Activated naive CD8-positive, alpha-beta T cell treated with anti-CD3 and anti-CD28 coated beads, Interleukin-2, amount 10 ng/mL, durations not matched to agents 7 days and 5 days (primary cell): ENCODE data around the gene DESI1. TPM values are rescaled to one million over a fixed set of nuclear protein-coding genes. Genes with fewer than 3 reads are reported as not detected.
"Not testable (repeated sequence)": the region's sequence is repeated elsewhere in the genome, so short reads cannot be mapped to it uniquely, and the experiment has no call there.

Experiments
- ATAC-seq: fragments of 150-1000 bp; cut with Tn5 transposase; one replicate; pipeline ENCODE4 v1.10.0; 2021; ENCODE audit warnings: low read depth, moderate library complexity
- POLR2A ChIA-PET: fragments of 350-600 bp; sonication (Branson Sonifier 250); formaldehyde crosslinking; loops from one replicate; lab custom pipeline; 2021; ENCODE audit warnings: antibody characterized with exemption; lab: Charles Lee
- DNase-seq: peaks from one replicate; pipeline ENCODE4 v3.0.0; 2021
- H3K27ac Mint-ChIP-seq: one replicate; pipeline ENCODE4 v1.8.0; 2022; ENCODE audit warnings: mild to moderate bottlenecking, mixed read lengths
- H3K27me3 Mint-ChIP-seq: one replicate; pipeline ENCODE4 v1.8.0; 2022; ENCODE audit warnings: mild to moderate bottlenecking, moderate library complexity, mixed read lengths
- H3K36me3 Mint-ChIP-seq: one replicate; pipeline ENCODE4 v1.8.0; 2021; ENCODE audit warnings: mild to moderate bottlenecking, mixed read lengths
- H3K4me1 Mint-ChIP-seq: one replicate; pipeline ENCODE4 v1.8.0; 2021; ENCODE audit warnings: mixed read lengths
- H3K4me3 Mint-ChIP-seq: one replicate; pipeline ENCODE4 v1.8.0; 2022; ENCODE audit warnings: mild to moderate bottlenecking, moderate library complexity, mixed read lengths
- H3K9me3 Mint-ChIP-seq: one replicate; pipeline ENCODE4 v1.8.0; 2021; ENCODE audit warnings: mixed read lengths
- total RNA-seq, 2 experiments: library from RNA; stranded (reverse); gene quantifications; one replicate each; pipeline ENCODE4 v1.2.3, GENCODE V29; 2021

DESI1 gene
- total RNA-seq, 2 experiments from 2014 or later: 29.5 to 29.7 TPM

- POLR2A ChIA-PET: interaction anchor here (0.7 kb wide), 1 partner anchor 53 kb away, joined by 3 read pairs; no protein-coding TSS in a partner anchor
- Mint-ChIP-seq H3K36me3 (no peaks in the 10 kb centered on the region), H3K9me3 (no peaks in the 10 kb centered on the region), H3K27ac (no peak overlapping the region), H3K4me1 (peaks cover 3% of the 10 kb centered on the region), H3K27me3 (peaks cover 45% of the 10 kb centered on the region), H3K4me3 (no peak overlapping the region)
- DNase-seq: no peak
- ATAC-seq: no peak
Measured at GRCh38 chr22:41561788-41562187, 59.1 kb downstream of the DESI1 start.

GRCh38 chr22:41561335-41561734 is 59.5 kb downstream of the DESI1 start:
- Mint-ChIP-seq H3K9me3 (no peaks in the 10 kb centered on the region), H3K36me3 (no peaks in the 10 kb centered on the region), H3K4me1 (peaks cover 3% of the 10 kb centered on the region), H3K4me3 (no peak overlapping the region), H3K27me3 (peaks cover 46% of the 10 kb centered on the region), H3K27ac (no peak overlapping the region)
- ATAC-seq: no peak
- POLR2A ChIA-PET: no interaction called here
- no peak for DNase-seq

- no peak overlapping the region for H3K4me3 Mint-ChIP-seq
- POLR2A ChIA-PET: interaction anchor here (0.6 to 0.8 kb wide), 2 partner anchors 61 to 103 kb away, joined by 3 to 7 read pairs; partner anchors contain the start of genes DESI1 and XRCC6
- no peaks in the 10 kb centered on the region for H3K9me3 Mint-ChIP-seq
- H3K27me3 Mint-ChIP-seq: peaks cover 50% of the 10 kb centered on the region
- H3K27ac Mint-ChIP-seq: no peak overlapping the region
- ATAC-seq (no peak), DNase-seq (no peak)
- no peaks in the 10 kb centered on the region for H3K4me1 Mint-ChIP-seq
- H3K36me3 Mint-ChIP-seq: no peaks in the 10 kb centered on the region
Measured at GRCh38 chr22:41560095-41560471, 60.8 kb downstream of the DESI1 start.

- not testable (repeated sequence) for H3K4me3 Mint-ChIP-seq, ATAC-seq, H3K9me3 Mint-ChIP-seq, DNase-seq, H3K36me3 Mint-ChIP-seq, H3K4me1 Mint-ChIP-seq, H3K27ac Mint-ChIP-seq
- peaks cover 58% of the 10 kb centered on the region for H3K27me3 Mint-ChIP-seq
- POLR2A ChIA-PET: interaction anchor here (0.6 to 1.3 kb wide), 2 partner anchors 17 to 104 kb away, joined by 3 read pairs; no protein-coding TSS in a partner anchor
Measured at GRCh38 chr22:41558241-41558630, 62.6 kb downstream of the DESI1 start.

GRCh38 chr22:41557401-41558240 is 63.2 kb downstream of the DESI1 start:
- H3K27me3 Mint-ChIP-seq: peaks cover 55% of the 10 kb centered on the region
- H3K36me3 Mint-ChIP-seq: no peaks in the 10 kb centered on the region
- no peak overlapping the region for H3K4me3 Mint-ChIP-seq
- no peak overlapping the region for H3K27ac Mint-ChIP-seq
- no peaks in the 10 kb centered on the region for H3K4me1 Mint-ChIP-seq
- H3K9me3 Mint-ChIP-seq: no peaks in the 10 kb centered on the region
- ATAC-seq (no peak), DNase-seq (no peak)
- POLR2A ChIA-PET: interaction anchor here (0.6 to 1.3 kb wide), 4 partner anchors 7 to 104 kb away, joined by 3 to 4 read pairs (median 3); partner anchors contain the start of gene PMM1

GRCh38 chr22:41556561-41556960 is 64.3 kb downstream of the DESI1 start:
- Mint-ChIP-seq H3K27ac (no peak overlapping the region), H3K4me1 (no peaks in the 10 kb centered on the region)

GRCh38 chr22:41555325-41555982 is 65.4 kb downstream of the DESI1 start:
- no peaks in the 10 kb centered on the region for H3K9me3 Mint-ChIP-seq
- H3K27me3 Mint-ChIP-seq: peaks cover 52% of the 10 kb centered on the region
- DNase-seq: no peak
- H3K27ac Mint-ChIP-seq: no peak overlapping the region
- no peaks in the 10 kb centered on the region for H3K4me1 Mint-ChIP-seq
- no peaks in the 10 kb centered on the region for H3K36me3 Mint-ChIP-seq
- H3K4me3 Mint-ChIP-seq: no peak overlapping the region
- no peak for ATAC-seq
- POLR2A ChIA-PET: interaction anchor here (0.6 kb wide), 1 partner anchor 263 kb away, joined by 3 read pairs; no protein-coding TSS in a partner anchor

More at GRCh38 chr22:41556561-41556960, 64.3 kb downstream of the DESI1 start:
- Mint-ChIP-seq H3K4me3 (no peak overlapping the region), H3K9me3 (no peaks in the 10 kb centered on the region), H3K36me3 (no peaks in the 10 kb centered on the region), H3K27me3 (peaks cover 57% of the 10 kb centered on the region)
- DNase-seq (no peak), ATAC-seq (no peak)
- POLR2A ChIA-PET: interaction anchor here (1.3 kb wide), 1 partner anchor 33 kb away, joined by 3 read pairs; the partner anchor contains the start of gene PMM1

GRCh38 chr22:41551877-41552582 is 68.8 kb downstream of the DESI1 start:
- no peaks in the 10 kb centered on the region for H3K36me3 Mint-ChIP-seq
- POLR2A ChIA-PET: interaction anchor here (0.6 kb wide), 1 partner anchor 531 kb away, joined by 3 read pairs; no protein-coding TSS in a partner anchor
- no peaks in the 10 kb centered on the region for H3K4me1 Mint-ChIP-seq
- peaks cover 32% of the 10 kb centered on the region for H3K27me3 Mint-ChIP-seq
- ATAC-seq: no peak
- H3K4me3 Mint-ChIP-seq: no peak overlapping the region
- DNase-seq: no peak
- H3K27ac Mint-ChIP-seq: no peak overlapping the region
- H3K9me3 Mint-ChIP-seq: no peaks in the 10 kb centered on the region

GRCh38 chr22:41550952-41551491 is 69.8 kb downstream of the DESI1 start:
- Mint-ChIP-seq H3K4me3 (no peak overlapping the region), H3K36me3 (no peaks in the 10 kb centered on the region), H3K27ac (no peak overlapping the region), H3K9me3 (no peaks in the 10 kb centered on the region), H3K27me3 (peaks cover 26% of the 10 kb centered on the region), H3K4me1 (no peaks in the 10 kb centered on the region)
- DNase-seq: no peak
- POLR2A ChIA-PET: interaction anchor here (0.6 kb wide), 1 partner anchor 30 kb away, joined by 3 read pairs; no protein-coding TSS in a partner anchor
- ATAC-seq: no peak

GRCh38 chr22:41548830-41549211 is 72.0 kb downstream of the DESI1 start:
- no peak overlapping the region for H3K4me3 Mint-ChIP-seq
- no peak overlapping the region for H3K27ac Mint-ChIP-seq
- H3K36me3 Mint-ChIP-seq: peaks cover 1% of the 10 kb centered on the region
- ATAC-seq (no peak), DNase-seq (no peak)
- peaks cover 23% of the 10 kb centered on the region for H3K27me3 Mint-ChIP-seq
- no peaks in the 10 kb centered on the region for H3K9me3 Mint-ChIP-seq
- POLR2A ChIA-PET: interaction anchor here (0.6 kb wide), 1 partner anchor 17 kb away, joined by 3 read pairs; no protein-coding TSS in a partner anchor
- peaks cover 8% of the 10 kb centered on the region for H3K4me1 Mint-ChIP-seq
